NT2/D1 (cell line): ENCODE measurements around the gene MICALL2.

ENCODE experiments used
- DNase-seq: peaks from one replicate; pipeline ENCODE4 v3.0.0-alpha.2; 2011; ENCODE audit warnings: low read depth, low spot score
- H3K27me3 ChIP-seq: 2 replicates; pipeline ENCODE4 v1.6.0; 2011; ENCODE audit warnings: mild to moderate bottlenecking; ENCODE audit not compliant: insufficient read length, insufficient read depth
- H3K36me3 ChIP-seq: 2 replicates; pipeline ENCODE4 v1.6.1; 2011; ENCODE audit warnings: mild to moderate bottlenecking, low read length, mixed read lengths; ENCODE audit not compliant: insufficient read depth, insufficient read length
- H3K4me1 ChIP-seq: 2 replicates; pipeline ENCODE4 v1.5.1; 2011; ENCODE audit not compliant: insufficient read depth, insufficient read length
- H3K4me3 ChIP-seq: 2 replicates; pipeline ENCODE4 v1.5.1; 2011; ENCODE audit warnings: low read depth; ENCODE audit not compliant: insufficient read length
- H3K9ac ChIP-seq: 2 replicates; pipeline ENCODE4 v1.6.0; 2011; ENCODE audit warnings: low read depth; ENCODE audit not compliant: insufficient read length
- H3K9me3 ChIP-seq: 2 replicates; pipeline ENCODE4 v1.5.1; 2011; ENCODE audit warnings: mild to moderate bottlenecking, low read length; ENCODE audit not compliant: insufficient read depth
- SUZ12 ChIP-seq: IDR thresholded peaks from 2 replicates; pipeline ENCODE4 v1.6.1; 2011; ENCODE audit not compliant: insufficient read length, insufficient read depth; ENCODE audit errors: extremely low read depth
- YY1 ChIP-seq: IDR thresholded peaks from 2 replicates; pipeline ENCODE4 v1.6.1; 2011; ENCODE audit not compliant: insufficient read length, insufficient read depth
- ZNF274 ChIP-seq: IDR thresholded peaks from 2 replicates; pipeline ENCODE4 v1.6.1; 2011; ENCODE audit warnings: mild to moderate bottlenecking, low read depth, low read length

Gene MICALL2

DNA sequence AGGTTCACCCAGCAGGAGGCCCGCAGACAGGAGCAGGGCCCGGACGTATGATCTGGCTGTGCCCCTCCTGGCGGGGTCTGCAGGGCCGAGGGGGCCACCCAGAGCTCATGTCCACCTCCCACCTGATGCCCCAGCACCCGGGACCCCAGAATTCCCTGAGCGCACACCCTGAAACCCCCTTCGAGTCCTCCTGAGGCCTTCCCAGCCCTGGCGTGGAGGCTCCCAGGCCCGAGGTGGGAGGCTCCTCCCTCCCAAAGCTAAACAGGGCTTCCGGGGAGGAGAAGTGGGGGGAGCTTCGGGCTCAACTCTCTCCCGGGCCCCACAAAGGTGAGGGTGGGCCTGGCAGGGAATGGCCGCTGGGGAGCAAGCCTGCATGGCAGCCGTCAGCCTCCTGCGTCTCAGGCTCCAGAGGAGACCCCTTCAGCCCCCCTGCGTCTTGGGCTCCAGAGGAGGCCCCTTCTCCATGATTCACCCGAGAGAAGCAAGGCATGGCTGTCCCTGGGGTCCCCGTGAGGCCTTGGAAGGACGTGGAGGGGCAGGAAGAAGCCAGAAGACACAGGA lies 30.2 kb downstream of the MICALL2 start:
- no peak for DNase-seq
- Histone ChIP-seq H3K9me3 (no peaks in the 10 kb centered on the region), H3K9ac (peak overlapping the region; percentile 61), H3K4me1 (peaks cover 23% of the 10 kb centered on the region), H3K36me3 (no peaks in the 10 kb centered on the region), H3K27me3 (no peaks in the 10 kb centered on the region), H3K4me3 (no peak overlapping the region)
- TF ChIP-seq YY1 (no peak), SUZ12 (no peak), ZNF274 (no peak)

DNA sequence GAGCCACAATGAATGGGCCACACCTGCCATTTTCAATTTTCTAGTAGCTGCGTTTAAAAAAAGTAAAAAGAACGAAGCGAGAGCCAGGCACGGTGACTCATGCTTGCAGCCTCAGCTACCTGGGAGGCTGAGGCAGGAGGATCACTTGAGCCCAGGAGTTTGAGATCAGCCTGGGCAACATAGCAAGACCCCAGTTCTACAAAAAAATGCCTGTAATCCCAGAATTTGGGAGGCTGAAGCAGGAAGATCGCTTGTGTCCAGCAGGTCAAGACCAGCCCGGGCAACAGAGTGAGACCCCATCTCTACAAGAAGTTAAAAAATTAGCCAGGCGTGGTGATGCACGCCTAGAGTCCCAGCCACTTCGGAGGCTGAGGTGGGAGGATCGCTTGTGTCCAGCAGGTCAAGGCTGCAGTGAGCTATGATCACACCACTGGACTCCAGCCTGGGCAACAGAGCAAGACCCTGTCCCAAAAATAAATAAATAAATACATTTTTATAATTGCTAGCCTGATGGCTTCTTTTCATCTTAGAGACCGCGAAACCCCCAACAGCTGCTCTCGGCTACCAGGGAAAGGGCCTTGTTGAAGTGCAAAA lies 32.1 kb downstream of the MICALL2 start:
- H3K9ac ChIP-seq = no peak overlapping the region
- no peak for DNase-seq
- H3K4me1 ChIP-seq = peaks cover 21% of the 10 kb centered on the region
- H3K4me3 ChIP-seq = no peak overlapping the region
- no peaks in the 10 kb centered on the region for H3K9me3 ChIP-seq
- TF ChIP-seq SUZ12 (no peak), ZNF274 (no peak), YY1 (no peak)
- peaks cover 6% of the 10 kb centered on the region for H3K27me3 ChIP-seq
- no peaks in the 10 kb centered on the region for H3K36me3 ChIP-seq

DNA sequence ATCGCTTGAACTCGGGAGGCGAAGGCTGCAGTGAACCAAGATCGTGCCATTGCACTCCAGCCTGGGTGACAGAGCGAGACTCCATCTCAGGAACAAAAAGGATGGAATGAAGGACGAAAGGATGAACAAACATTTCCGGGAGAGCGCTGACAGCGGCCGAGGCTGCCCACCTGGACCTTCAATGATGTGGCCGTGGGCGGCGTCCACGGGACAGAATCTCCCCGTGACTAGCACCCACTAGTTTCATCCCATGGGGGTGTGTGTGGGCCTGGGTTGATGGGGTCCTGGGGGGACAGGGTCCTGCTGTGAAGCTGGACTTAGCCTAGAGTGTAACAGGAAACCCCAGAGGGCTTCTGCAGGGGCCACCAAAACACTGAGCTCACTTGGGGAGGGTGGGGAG lies 32.8 kb downstream of the MICALL2 start:
- DNase-seq = no peak
- peaks cover 19% of the 10 kb centered on the region for H3K4me1 ChIP-seq
- H3K4me3 ChIP-seq = no peak overlapping the region
- no peaks in the 10 kb centered on the region for H3K36me3 ChIP-seq
- H3K27me3 ChIP-seq = peaks cover 6% of the 10 kb centered on the region
- H3K9me3 ChIP-seq = no peaks in the 10 kb centered on the region
- TF ChIP-seq YY1 (no peak), ZNF274 (no peak), SUZ12 (no peak)
- H3K9ac ChIP-seq = no peak overlapping the region

DNA sequence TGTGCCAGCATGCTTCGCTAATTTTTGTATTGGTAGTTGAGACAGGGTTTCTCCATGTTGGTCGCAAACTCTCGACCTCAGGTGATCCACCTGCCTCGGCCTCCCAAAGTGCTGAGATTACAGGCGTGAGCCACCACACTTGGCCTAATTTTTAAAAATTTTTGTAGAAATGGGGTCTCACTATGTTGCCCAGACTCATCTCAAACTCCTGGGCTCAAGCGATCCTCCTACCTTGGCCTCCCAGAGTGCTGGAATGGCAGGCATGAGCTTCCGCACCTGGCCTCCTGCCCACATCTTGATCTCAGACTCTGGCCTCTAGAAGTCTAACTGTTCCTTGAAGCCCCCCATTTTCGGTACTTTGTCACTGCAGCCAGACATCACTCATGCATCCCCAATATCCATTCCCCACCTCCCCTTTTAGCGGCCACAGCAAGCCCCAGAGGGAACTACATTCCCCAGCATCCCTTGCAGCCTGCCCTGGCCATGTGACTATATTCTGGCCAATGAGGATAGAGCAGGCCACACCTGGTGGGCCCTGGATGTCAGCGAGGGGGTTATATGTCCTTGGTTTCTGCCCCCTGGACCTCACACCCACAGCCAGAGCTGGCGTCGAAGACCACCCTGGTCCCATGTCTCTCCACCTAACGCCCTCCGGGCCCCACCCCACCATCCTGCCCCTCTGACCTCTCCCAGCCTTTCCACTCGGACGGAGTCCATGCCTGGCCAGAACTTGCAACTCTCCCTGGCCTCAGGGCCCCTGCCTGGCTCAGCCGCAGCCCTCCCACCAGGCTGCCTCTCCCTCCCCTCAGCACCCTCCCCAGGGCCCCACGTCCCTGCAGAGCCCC lies 33.8 kb downstream of the MICALL2 start:
- H3K9ac ChIP-seq = peak overlapping the region; percentile 6
- H3K4me1 ChIP-seq = peaks cover 15% of the 10 kb centered on the region
- H3K27me3 ChIP-seq = peaks cover 6% of the 10 kb centered on the region
- no peak overlapping the region for H3K4me3 ChIP-seq
- DNase-seq = no peak
- no peaks in the 10 kb centered on the region for H3K36me3 ChIP-seq
- H3K9me3 ChIP-seq = no peaks in the 10 kb centered on the region
- TF ChIP-seq ZNF274 (no peak), YY1 (no peak), SUZ12 (no peak)

DNA sequence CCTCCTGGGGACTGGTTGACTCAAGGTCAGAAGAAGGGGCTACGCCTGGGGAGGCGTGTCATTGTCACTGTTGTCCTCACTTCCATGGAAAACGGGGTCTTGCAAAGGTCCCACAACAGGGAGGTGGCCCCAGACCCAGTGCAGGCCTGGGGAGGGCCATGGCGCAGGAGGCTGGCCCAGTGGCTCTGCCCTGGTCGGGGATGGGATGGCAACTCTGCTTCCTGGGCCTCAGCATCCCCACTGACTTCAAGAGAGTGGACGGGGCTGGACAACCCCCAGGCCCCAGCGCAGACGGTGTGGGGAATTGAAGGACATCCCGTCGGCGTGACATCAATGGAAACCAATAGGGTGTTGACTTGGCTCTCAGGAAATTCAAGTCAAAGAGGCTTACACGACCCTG lies 35.2 kb downstream of the MICALL2 start:
- Histone ChIP-seq H3K36me3 (no peaks in the 10 kb centered on the region), H3K9ac (no peak overlapping the region), H3K4me3 (no peak overlapping the region), H3K4me1 (peaks cover 14% of the 10 kb centered on the region), H3K27me3 (peaks cover 6% of the 10 kb centered on the region), H3K9me3 (no peaks in the 10 kb centered on the region)
- TF ChIP-seq SUZ12 (no peak), ZNF274 (no peak), YY1 (no peak)
- DNase-seq = no peak

DNA sequence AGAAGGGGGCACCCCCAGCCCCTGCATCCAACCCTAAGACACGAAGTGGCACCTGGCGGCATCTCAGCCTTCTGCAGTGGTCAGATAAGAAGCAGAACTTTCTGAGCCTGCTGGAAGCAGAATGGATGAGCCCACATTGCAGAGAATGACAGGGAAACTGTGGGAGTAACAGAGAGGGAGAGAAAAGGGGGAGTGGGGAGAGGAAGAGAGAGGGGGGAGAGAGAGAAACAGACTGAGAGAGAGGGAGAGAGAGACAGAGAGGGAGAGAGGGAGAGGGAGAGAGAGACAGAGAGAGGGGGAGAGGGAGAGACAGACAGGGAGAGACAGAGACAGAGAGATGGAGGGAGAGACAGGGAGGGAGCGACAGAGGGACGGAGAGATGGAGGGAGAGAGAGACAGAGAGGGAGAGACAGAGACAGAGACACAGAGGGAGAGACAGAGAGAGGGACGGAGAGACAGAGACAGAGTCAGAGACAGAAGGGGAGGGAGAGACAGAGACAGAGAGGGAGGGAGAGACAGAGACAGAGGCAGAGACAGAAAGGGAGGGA lies 35.9 kb downstream of the MICALL2 start:
- DNase-seq = no peak
- no peak for TF ChIP-seq YY1
- no peak for TF ChIP-seq ZNF274
- TF ChIP-seq SUZ12 = no peak
- no peak overlapping the region for H3K9ac ChIP-seq
- H3K4me3 ChIP-seq = no peak overlapping the region
- H3K9me3 ChIP-seq = no peaks in the 10 kb centered on the region
- no peaks in the 10 kb centered on the region for H3K36me3 ChIP-seq
- peaks cover 6% of the 10 kb centered on the region for H3K27me3 ChIP-seq
- peaks cover 14% of the 10 kb centered on the region for H3K4me1 ChIP-seq

DNA sequence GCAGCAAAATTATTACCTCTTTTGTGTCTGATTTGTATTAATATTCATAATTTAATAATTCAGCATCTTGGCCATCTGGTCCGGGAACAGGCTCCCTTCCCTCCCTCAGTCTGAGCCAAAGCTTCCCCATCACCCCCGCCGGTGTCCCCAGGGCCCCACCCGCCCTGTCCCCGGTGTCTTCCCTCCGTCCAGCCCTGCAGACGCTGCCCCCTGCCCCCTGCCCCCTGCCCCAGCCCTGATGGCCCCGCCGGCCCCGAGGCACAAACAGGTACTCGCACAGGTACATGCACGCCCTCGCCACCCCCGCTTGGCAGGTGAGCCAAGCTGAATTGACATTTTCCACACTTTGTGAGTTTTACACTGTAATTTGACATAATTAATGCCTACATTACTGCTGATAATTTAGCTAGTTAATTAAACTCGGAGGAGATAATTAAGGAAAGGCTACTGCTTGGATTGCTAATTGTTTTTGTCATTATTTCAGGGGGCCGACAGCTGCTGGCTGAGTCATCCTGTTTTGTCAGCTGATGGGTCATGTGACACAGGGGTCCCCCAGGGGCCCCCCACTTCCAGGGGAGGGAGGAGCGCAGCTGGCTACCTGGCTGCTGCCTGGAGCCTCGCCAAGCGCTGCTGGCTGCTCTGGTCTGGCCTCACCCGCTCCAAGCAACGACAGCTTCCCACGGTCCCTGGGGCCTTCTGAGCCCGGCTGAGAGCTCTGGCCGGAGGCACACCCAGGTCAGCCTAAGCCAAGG lies 36.6 kb downstream of the MICALL2 start:
- no peaks in the 10 kb centered on the region for H3K9me3 ChIP-seq
- peaks cover 6% of the 10 kb centered on the region for H3K27me3 ChIP-seq
- no peak for TF ChIP-seq ZNF274
- TF ChIP-seq YY1 = no peak
- no peak for TF ChIP-seq SUZ12
- H3K4me1 ChIP-seq = peaks cover 16% of the 10 kb centered on the region
- DNase-seq = no peak
- H3K9ac ChIP-seq = no peak overlapping the region
- no peak overlapping the region for H3K4me3 ChIP-seq
- no peaks in the 10 kb centered on the region for H3K36me3 ChIP-seq
